HG02763 (cell line): ENCODE measurements around the gene NR3C2.

Source experiments
- ATAC-seq: cut with Tn5 transposase; IDR thresholded peaks from one replicate; pipeline ENCODE4 v1.9.1; 2021; ENCODE audit warnings: mild to moderate bottlenecking, moderate library complexity; ENCODE audit not compliant: unreplicated experiment

NR3C2 gene

DNA sequence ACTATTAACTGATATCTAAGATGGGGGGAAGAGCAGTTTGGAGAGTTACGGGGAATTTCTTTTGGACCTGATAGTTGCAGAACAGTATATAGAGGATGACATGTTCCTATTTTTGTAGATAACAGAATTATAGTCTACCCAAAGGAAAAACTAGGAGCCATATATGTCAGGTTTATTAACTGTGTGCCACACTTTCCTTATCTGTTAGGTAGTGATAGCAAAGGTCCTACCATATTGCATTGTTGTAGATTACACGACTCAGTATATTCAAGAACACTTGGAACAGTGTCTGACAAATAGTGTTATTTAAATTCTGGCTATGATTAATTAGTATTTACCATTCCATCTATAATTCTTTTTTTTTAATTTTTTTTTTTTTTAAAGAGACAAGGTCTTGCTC is 175.3 kb downstream of the NR3C2 start:
- no peak for ATAC-seq

- no peak for ATAC-seq
Measured at GRCh38 chr4:148266240-148266639, 176.0 kb downstream of the NR3C2 start.

GRCh38 chr4:148265627-148266026 is 176.6 kb downstream of the NR3C2 start:
- no peak for ATAC-seq

DNA sequence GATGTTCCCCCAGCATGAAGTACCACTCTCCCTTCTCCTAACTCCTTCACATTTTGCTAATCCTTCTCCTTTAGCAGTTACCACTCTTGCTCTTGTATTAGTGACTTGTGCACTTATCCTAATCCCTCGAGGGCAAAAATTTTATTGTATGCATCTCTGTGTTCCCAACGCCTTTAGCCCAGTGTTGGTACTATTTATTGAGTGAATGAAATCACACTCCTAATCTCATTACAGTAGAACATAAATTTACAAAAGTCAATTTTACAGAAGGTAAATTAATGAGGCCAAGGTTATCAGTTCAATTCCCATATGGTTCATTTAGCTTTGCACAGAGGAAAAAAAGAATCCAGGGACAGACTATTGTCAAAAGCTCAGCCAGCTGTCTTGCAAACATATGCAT is 178.4 kb downstream of the NR3C2 start:
- no peak for ATAC-seq

GRCh38 chr4:148263127-148263526 is 179.1 kb downstream of the NR3C2 start:
- ATAC-seq = no peak

GRCh38 chr4:148261848-148262247 is 180.4 kb downstream of the NR3C2 start:
- no peak for ATAC-seq

GRCh38 chr4:148259841-148260240 is 182.4 kb downstream of the NR3C2 start:
- no peak for ATAC-seq

DNA sequence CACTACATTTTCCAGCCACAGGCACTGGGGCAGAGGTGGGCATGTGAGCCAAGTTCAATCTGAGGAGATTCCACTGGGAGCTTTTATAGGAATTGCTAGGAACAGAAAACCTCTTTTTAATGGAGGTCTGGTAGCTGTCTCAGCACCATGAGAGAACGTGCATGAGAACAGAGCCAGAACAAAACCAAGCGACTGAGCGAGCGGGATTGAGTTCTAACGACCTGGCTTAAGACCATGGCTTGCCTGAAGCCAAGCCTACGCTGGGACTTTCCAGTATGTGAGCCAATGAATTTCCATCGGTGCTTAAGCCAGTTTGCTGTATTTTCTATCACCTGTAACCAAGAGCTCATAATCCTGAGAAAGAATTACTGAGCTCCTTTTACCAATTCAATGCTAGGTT is 183.7 kb downstream of the NR3C2 start:
- ATAC-seq = no peak

DNA sequence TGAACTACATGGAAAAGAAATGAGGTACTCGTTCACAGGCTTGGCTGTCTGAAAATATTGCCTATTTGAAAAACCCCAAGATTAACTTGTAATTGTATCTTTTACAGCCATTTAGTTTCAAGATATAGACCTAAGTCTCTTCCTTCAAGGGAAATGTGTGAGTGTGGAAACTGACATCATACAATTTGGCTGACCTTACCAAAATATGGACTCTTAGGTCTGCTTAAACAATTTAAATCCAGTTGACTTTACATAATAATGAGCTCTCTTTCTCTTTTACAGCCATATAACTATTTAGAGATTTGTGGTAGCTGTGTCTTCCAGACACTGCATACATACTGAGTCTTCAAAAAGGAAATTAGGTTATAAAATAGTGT is 186.9 kb downstream of the NR3C2 start:
- ATAC-seq = no peak

DNA sequence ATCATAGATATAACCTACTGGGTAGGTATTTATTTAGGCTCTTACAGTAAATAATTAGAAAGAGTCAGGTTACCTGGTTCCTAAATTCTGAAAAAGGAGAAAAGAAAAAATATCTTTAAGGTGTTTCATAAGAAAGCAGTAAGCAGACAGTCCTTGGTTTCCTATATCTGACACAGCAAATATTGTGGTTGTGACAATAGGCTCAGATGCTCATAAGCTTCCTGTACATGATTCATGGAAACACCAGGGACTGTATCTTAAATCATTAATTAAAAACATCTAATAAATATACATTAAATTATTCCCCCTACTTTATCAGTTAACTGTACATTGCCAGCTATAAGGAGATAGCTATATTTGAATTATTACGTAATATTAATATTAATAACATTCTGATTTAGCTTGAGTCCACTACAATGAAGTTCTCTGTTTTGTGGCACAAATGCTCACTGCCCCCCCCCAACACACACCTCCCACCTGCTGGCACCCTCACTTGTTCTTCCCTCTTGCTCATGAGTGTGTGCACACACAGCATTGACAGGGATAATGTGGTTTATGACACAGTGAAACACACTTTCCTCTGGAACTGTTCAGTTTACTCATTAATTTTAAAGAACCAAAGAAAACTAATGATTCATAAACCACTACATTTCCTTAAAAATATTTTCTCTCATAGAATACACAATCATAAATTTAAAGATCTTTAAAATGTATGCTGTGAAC is 187.4 kb downstream of the NR3C2 start:
- no peak for ATAC-seq

DNA sequence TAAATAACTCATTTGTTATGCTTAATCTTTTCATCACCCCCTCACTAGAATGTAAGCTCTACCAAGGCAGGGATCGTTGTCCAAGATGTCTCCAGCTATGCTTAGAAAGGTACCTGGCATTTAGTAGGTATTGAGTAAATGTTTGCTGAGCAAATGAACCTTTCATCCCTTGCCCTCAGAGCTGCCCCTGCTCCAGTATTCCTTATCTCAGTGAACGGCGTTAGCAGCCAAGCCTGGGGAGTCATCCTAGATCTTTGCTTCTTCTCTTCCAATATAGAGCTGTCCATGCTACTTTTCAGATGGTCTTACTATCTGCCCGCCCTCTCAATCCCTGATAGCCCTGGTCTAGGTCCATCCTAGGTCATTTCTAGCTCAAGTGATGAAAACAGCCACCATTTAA is 188.4 kb downstream of the NR3C2 start:
- ATAC-seq = no peak

DNA sequence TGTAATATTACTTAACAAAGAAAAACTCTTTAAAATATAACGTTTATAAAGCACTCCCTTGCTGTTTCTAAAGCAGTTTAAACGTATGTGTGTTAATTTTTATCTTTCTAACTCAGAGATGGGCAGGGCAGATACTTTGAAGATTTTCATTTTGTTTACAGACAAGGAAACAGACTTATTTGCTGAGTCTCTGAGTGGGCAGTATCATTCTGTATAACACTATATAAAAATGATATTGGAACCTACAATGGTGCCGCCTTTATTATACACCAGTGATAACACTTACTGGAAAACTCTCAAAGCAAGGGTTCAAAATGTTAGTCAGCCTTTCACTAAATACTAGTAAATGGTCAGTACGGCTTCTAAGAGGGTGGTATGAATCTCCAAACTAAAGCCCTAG is 193.4 kb downstream of the NR3C2 start:
- no peak for ATAC-seq

GRCh38 chr4:148245015-148245414 is 197.2 kb downstream of the NR3C2 start:
- ATAC-seq = no peak

- ATAC-seq = no peak
Measured at GRCh38 chr4:148243837-148244236, 198.4 kb downstream of the NR3C2 start.

DNA sequence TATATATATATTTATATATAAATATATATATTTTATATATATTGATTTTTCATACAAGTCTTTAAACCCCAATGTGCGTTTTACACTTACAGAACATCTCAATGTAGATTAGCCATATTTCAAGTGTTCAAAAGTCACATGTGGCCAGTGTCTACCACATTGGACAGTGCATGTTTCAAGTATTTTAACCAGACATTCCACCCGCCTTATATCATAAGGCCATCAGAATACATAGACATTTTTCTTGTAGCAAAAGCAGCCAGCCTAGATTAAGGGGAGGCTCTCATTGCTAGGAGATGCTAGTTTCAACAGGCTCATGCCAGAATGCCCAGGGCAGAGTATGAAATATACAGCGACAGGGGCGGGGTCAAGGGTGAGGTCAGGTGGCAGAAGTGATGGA is 202.0 kb downstream of the NR3C2 start:
- no peak for ATAC-seq

DNA sequence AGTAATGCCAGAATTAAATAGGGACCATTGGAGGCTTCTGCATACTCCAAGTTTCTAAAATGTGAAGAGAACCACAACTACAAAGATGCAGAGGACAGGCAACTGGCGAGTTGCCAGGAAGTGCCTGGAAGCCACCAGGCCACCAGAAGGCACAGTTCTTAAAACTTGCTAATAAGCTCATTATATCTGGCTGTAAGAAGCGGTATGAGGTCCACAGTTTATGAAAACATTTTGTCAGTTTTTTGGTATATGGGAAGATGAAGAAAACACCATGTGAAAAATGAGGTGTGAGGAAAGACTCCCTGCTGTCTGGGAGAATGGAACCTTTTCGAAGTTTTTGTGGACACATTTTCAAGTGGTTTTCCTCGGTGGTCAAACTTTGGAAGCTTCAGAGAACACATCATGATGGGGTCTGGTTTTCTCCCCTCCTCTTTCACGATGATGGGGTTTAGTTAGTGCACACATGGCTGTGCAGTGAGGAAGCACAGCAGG is 202.7 kb downstream of the NR3C2 start:
- no peak for ATAC-seq

DNA sequence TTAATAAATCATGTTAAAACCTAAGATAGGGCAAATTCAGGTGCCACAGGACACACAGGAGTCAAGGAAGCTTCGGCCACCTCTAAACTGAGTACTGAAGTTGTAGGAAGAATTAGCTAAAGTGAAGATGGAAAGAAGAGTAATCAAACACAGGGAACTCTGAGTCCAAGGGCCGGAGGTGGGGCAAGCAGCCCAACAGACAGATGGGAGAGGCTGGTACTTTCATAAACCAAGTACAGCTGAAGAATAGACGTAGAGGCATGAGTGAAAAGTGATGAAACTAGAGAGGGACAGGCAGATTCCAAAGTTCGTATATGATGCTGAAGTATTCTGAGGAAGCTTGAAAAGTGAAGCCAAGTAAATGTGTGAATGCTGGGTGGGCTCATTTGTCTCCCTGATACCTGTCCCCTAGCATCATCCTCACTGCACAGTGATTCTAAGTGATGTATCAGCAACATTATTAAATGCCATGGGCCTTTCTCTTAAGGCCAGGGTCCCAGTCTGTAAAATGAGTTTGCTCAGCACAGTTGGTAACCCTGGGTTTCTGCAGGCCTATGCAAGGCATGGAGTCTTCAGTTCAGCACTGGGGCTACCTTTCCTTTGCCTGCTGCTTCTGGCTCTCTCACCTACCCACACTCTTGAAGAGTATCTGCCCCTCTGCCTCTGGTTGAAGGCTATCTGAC is 203.3 kb downstream of the NR3C2 start:
- no peak for ATAC-seq

- ATAC-seq = no peak
Measured at GRCh38 chr4:148238086-148238485, 204.1 kb downstream of the NR3C2 start.

GRCh38 chr4:148235809-148236208 is 206.4 kb downstream of the NR3C2 start:
- no peak for ATAC-seq

DNA sequence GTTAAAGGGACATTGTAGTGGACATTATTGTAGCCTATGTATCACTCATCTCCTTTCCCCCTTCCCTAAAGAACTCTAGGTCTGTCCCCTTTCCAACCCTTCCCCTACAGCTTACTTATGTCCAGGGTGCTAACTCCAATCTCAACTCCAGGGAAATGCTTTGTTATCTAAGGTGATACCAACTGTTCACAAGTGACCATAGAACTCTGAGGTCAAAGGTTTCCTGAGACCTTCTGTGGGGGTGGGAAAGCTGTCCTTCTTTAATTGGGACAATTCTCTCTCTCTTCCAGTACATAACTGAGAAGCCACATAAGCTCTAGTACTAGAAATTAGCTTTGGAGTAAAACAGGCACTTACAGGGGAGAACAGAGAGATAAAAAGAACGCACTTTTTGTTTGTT is 212.4 kb downstream of the NR3C2 start:
- ATAC-seq = no peak

- no peak for ATAC-seq
Measured at GRCh38 chr4:148229028-148229427, 213.2 kb downstream of the NR3C2 start.

DNA sequence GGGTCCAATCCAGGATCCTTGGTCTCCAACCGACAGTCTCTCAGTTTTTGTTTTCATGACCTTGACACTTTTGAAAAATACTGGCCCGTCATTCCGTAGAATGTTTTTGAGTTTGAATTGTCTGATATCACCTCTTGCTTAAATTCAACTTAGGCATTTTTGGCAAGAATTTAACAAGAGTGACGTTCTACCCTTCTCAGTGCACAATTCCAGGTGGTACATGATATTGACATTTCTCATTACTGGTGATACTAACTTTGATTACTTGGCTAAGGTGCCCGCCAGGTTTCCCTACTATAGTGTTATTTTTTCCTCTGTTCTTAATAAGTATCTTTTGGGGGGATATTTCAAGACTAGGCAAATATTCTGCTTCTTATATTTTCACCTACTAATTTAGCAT is 215.1 kb downstream of the NR3C2 start:
- no peak for ATAC-seq

- ATAC-seq = no peak
Measured at GRCh38 chr4:148226341-148226740, 215.9 kb downstream of the NR3C2 start.
